Stimulated activated CD4-positive, alpha-beta T cell treated with anti-CD3 and anti-CD28 coated beads, TNF-alpha, amount 100 ng/mL, for 24 hours (primary cell): ENCODE data around the gene LIAS.
"Not testable (repeated sequence)": the region's sequence is repeated elsewhere in the genome, so short reads cannot be mapped to it uniquely, and the experiment has no call there.

ENCODE experiments used
- DNase-seq, 3 experiments: peaks; one replicate each; pipeline ENCODE4 v3.0.0-alpha.2; 2020; ENCODE audit warnings: low read depth in 3 of 3

Gene LIAS

GRCh38 chr4:39452860-39453587, 5.8 kb upstream of the LIAS start:
- DNase-seq: no peak

- DNase-seq: no peak
These were observed 5.1 kb upstream of the LIAS start for GRCh38 chr4:39453738-39454137.

GRCh38 chr4:39455486-39455885, 3.4 kb upstream of the LIAS start:
- DNase-seq: no peak

- DNase-seq: no peak
These were observed 1.7 kb upstream of the LIAS start for GRCh38 chr4:39456946-39457763.

GRCh38 chr4:39458161-39458504, 723 bp upstream of the LIAS start:
- not testable (repeated sequence) for DNase-seq

- no peak for DNase-seq
These were observed 6.1 kb downstream of the LIAS start for GRCh38 chr4:39464886-39465501.

GRCh38 chr4:39466747-39467146, 7.9 kb downstream of the LIAS start:
- no peak for DNase-seq

- DNase-seq: no peak
These were observed 8.6 kb downstream of the LIAS start for GRCh38 chr4:39467464-39467863.

- no peak for DNase-seq
These were observed 10.7 kb downstream of the LIAS start for GRCh38 chr4:39469429-39470077.

GRCh38 chr4:39470402-39470801, 11.5 kb downstream of the LIAS start:
- no peak for DNase-seq

- no peak for DNase-seq
These were observed 13.5 kb downstream of the LIAS start for GRCh38 chr4:39472396-39472795.

GRCh38 chr4:39476187-39476895, 17.5 kb downstream of the LIAS start:
- DNase-seq: no peak

- DNase-seq: no peak
These were observed 21.4 kb downstream of the LIAS start for GRCh38 chr4:39480251-39480650.

GRCh38 chr4:39480902-39481695, 22.2 kb downstream of the LIAS start:
- no peak for DNase-seq

GRCh38 chr4:39484582-39485272, 25.9 kb downstream of the LIAS start:
- no peak for DNase-seq

GRCh38 chr4:39486221-39486804, 27.5 kb downstream of the LIAS start:
- no peak for DNase-seq

GRCh38 chr4:39490322-39490721, 31.5 kb downstream of the LIAS start:
- no peak for DNase-seq

GRCh38 chr4:39494354-39494753, 35.5 kb downstream of the LIAS start:
- DNase-seq: no peak

- DNase-seq: no peak
These were observed 36.8 kb downstream of the LIAS start for GRCh38 chr4:39495446-39496213.
